ENCODE data around the gene CISH. TPM values are rescaled to one million over a fixed set of nuclear protein-coding genes. Genes with fewer than 3 reads are reported as not detected.

Gene CISH
- total RNA-seq, 1 experiment from 2014 or later = 2.3 TPM

DNA sequence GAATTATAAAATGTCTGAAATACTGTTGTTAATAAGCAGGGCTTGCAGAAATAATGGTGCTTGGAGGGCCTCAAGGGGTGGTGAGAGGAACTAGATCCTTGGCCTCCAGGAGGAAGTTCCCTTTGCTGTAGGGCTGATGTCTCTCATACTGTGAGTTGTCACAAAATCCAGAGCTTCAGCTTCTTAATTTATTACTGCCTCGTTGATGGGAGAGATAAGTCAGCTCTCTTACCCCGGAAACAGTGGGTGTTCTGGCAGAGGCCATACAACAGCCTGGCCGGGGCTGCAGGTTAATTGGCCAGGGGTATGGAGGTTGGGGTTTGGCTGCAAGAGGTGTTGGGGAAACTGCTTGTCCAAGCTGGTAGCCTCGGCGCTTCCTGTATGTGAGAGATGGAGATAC is 20.9 kb upstream of the CISH start:
- ChIA-PET POLR2A (ENCODE audit: unreplicated experiment) (interaction anchor here (0.6 kb wide), 1 partner anchor 267 kb away, joined by 4 read pairs; no protein-coding TSS in a partner anchor), CTCF (interaction anchor here (0.9 kb wide), 2 partner anchors 20 to 41 kb away, joined by 3 read pairs; no protein-coding TSS in a partner anchor)
- Histone ChIP-seq H3K27ac (ENCODE audit: low read length) (no peak overlapping the region), H2AFZ (ENCODE audit: low read length) (no peak overlapping the region), H3K27me3 (ENCODE audit: low read length) (no peaks in the 10 kb centered on the region), H3K79me2 (ENCODE audit: low read length) (peaks cover 98% of the 10 kb centered on the region), H3K36me3 (ENCODE audit: low read depth, low read length) (peaks cover 4% of the 10 kb centered on the region), H3F3A (ENCODE audit: low read length, unreplicated experiment) (no peaks in the 10 kb centered on the region), H3K4me1 (ENCODE audit: insufficient read depth, low read length) (peaks cover 73% of the 10 kb centered on the region), H3K4me3 (ENCODE audit: low read length) (no peak overlapping the region), H3K4me2 (ENCODE audit: low read length) (peak overlapping the region; percentile 9; the same call in 1 of the 2 replicates), H3K9me3 (ENCODE audit: low read length) (no peaks in the 10 kb centered on the region), H3K9me2 (replicated peaks; ENCODE audit: low read length) (no peaks in the 10 kb centered on the region), H4K20me1 (ENCODE audit: low read length) (no peaks in the 10 kb centered on the region), H3K9ac (ENCODE audit: low read length) (no peak overlapping the region)
- BruUV-seq (replicated peaks) = no TSS peak
- intact Hi-C loops (cut with micrococcal nuclease) = no loop called here
- DNase-seq = peak; percentile 50
- TF ChIP-seq, protein P1, sequence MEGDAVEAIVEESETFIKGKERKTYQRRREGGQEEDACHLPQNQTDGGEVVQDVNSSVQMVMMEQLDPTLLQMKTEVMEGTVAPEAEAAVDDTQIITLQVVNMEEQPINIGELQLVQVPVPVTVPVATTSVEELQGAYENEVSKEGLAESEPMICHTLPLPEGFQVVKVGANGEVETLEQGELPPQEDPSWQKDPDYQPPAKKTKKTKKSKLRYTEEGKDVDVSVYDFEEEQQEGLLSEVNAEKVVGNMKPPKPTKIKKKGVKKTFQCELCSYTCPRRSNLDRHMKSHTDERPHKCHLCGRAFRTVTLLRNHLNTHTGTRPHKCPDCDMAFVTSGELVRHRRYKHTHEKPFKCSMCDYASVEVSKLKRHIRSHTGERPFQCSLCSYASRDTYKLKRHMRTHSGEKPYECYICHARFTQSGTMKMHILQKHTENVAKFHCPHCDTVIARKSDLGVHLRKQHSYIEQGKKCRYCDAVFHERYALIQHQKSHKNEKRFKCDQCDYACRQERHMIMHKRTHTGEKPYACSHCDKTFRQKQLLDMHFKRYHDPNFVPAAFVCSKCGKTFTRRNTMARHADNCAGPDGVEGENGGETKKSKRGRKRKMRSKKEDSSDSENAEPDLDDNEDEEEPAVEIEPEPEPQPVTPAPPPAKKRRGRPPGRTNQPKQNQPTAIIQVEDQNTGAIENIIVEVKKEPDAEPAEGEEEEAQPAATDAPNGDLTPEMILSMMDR (conservative IDR thresholded peaks at IDR 0.05; ENCODE audit: low read depth, low read length) = no peak
- TF ChIP-seq EZH2 (IDR thresholded peaks at IDR 0.05; ENCODE audit: low read length, unreplicated experiment) = no peak
- TF ChIP-seq EZH2phosphoT487 (IDR thresholded peaks at IDR 0.05; ENCODE audit: borderline replicate concordance, low read length) = no peak
- ATAC-seq = peak; percentile 21

DNA sequence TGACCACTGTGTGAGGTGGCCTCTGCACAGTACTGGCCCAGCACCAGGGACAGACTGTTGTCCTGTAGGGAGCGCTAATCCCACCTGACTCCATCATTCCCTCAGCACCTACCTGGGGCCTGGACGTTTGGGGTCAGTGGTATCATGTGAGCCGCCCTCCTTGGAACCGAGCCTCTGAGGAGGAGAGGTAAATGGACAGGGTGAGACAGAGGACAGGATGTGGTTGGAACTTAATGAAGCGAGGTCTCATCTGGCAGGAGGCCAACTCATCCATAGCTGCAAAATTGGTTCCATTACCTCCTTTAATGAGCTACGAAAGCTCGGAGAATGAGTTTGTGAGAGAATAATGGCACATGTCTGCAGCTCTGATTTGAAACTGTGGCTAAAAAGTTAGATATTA is 19.3 kb upstream of the CISH start:
- TF ChIP-seq EZH2 (IDR thresholded peaks at IDR 0.05; ENCODE audit: low read length, unreplicated experiment) (no peak), EZH2phosphoT487 (IDR thresholded peaks at IDR 0.05; ENCODE audit: borderline replicate concordance, low read length) (no peak)
- TF ChIP-seq, protein P1 (conservative IDR thresholded peaks at IDR 0.05; ENCODE audit: low read depth, low read length) = peak; percentile 22; the same call in 1 of the 2 replicates
- intact Hi-C loops (cut with micrococcal nuclease) = no loop called here
- H3K4me2 ChIP-seq (ENCODE audit: low read length) = peak overlapping the region; percentile 23
- no TSS peak for BruUV-seq (replicated peaks)
- H2AFZ ChIP-seq (ENCODE audit: low read length) = no peak overlapping the region
- H3K4me3 ChIP-seq (ENCODE audit: low read length) = no peak overlapping the region
- POLR2A ChIA-PET (ENCODE audit: unreplicated experiment) = no interaction called here
- no peaks in the 10 kb centered on the region for H3K9me2 ChIP-seq (replicated peaks; ENCODE audit: low read length)
- H3K9me3 ChIP-seq (ENCODE audit: low read length) = no peaks in the 10 kb centered on the region
- DNase-seq (peak; percentile 55), ATAC-seq (no peak)
- CTCF ChIA-PET = no interaction called here
- H3F3A ChIP-seq (ENCODE audit: low read length, unreplicated experiment) = no peaks in the 10 kb centered on the region
- H3K9ac ChIP-seq (ENCODE audit: low read length) = no peak overlapping the region
- no peaks in the 10 kb centered on the region for H3K27me3 ChIP-seq (ENCODE audit: low read length)
- no peaks in the 10 kb centered on the region for H4K20me1 ChIP-seq (ENCODE audit: low read length)
- peaks cover 4% of the 10 kb centered on the region for H3K36me3 ChIP-seq (ENCODE audit: low read depth, low read length)
- peak overlapping the region; percentile 6; the same call in 1 of the 2 replicates for H3K27ac ChIP-seq (ENCODE audit: low read length)
- H3K4me1 ChIP-seq (ENCODE audit: insufficient read depth, low read length) = peaks cover 78% of the 10 kb centered on the region
- H3K79me2 ChIP-seq (ENCODE audit: low read length) = peaks cover 95% of the 10 kb centered on the region

DNA sequence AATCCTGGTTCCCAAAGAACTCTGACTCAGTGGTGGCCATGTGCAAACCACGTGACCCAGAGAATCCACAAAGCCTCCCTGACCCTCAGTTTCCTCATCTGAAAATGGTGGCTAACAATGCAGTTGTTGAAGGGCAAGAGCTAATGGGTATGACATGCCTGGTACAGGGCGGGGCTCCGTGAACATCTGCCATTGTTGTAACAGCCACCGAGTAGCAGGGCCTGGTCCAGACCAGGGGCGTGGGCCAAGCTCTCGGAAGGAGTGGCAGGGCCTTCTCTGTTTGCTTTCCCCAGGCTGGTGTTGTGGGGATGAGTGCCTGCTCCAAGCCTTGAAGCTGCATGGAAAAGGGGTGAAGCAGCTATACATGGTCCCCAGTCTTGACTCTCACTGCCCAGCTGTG is 18.8 kb upstream of the CISH start:
- peaks cover 82% of the 10 kb centered on the region for H3K4me1 ChIP-seq (ENCODE audit: insufficient read depth, low read length)
- H3K79me2 ChIP-seq (ENCODE audit: low read length) = peaks cover 95% of the 10 kb centered on the region
- POLR2A ChIA-PET (ENCODE audit: unreplicated experiment) = no interaction called here

More for the DNA sequence above, 18.8 kb upstream of the CISH start:
- H4K20me1 ChIP-seq (ENCODE audit: low read length) = no peaks in the 10 kb centered on the region
- ATAC-seq (no peak), DNase-seq (no peak)
- no peaks in the 10 kb centered on the region for H3F3A ChIP-seq (ENCODE audit: low read length, unreplicated experiment)
- intact Hi-C loops (cut with micrococcal nuclease) = no loop called here
- TF ChIP-seq EZH2 (IDR thresholded peaks at IDR 0.05; ENCODE audit: low read length, unreplicated experiment) (no peak), EZH2phosphoT487 (IDR thresholded peaks at IDR 0.05; ENCODE audit: borderline replicate concordance, low read length) (no peak)
- TF ChIP-seq, protein P1 (conservative IDR thresholded peaks at IDR 0.05; ENCODE audit: low read depth, low read length) = no peak
- no peak overlapping the region for H3K4me3 ChIP-seq (ENCODE audit: low read length)
- no peaks in the 10 kb centered on the region for H3K9me3 ChIP-seq (ENCODE audit: low read length)
- H3K9ac ChIP-seq (ENCODE audit: low read length) = no peak overlapping the region
- no peaks in the 10 kb centered on the region for H3K27me3 ChIP-seq (ENCODE audit: low read length)
- no peaks in the 10 kb centered on the region for H3K9me2 ChIP-seq (replicated peaks; ENCODE audit: low read length)
- H2AFZ ChIP-seq (ENCODE audit: low read length) = no peak overlapping the region
- peaks cover 4% of the 10 kb centered on the region for H3K36me3 ChIP-seq (ENCODE audit: low read depth, low read length)
- BruUV-seq (replicated peaks) = no TSS peak
- peak overlapping the region; percentile 6; the same call in 1 of the 2 replicates for H3K27ac ChIP-seq (ENCODE audit: low read length)
- CTCF ChIA-PET = interaction anchor here (0.6 kb wide), 1 partner anchor 418 kb away, joined by 4 read pairs; no protein-coding TSS in a partner anchor
- peak overlapping the region; percentile 23 for H3K4me2 ChIP-seq (ENCODE audit: low read length)

Data from PC-3 (cell line).